HG03060 (cell line): ENCODE results near the gene TXNDC11.
A peak's percentile ranks its signal among the peaks of the same experiment; 100 is the strongest.
"Not testable (repeated sequence)": the region's sequence is repeated elsewhere in the genome, so short reads cannot be mapped to it uniquely, and the experiment has no call there.

Experiments
- ATAC-seq: cut with Tn5 transposase; IDR thresholded peaks from one replicate; pipeline ENCODE4 v1.9.1; 2021; ENCODE audit warnings: low read depth, moderate number of reproducible peaks; ENCODE audit not compliant: unreplicated experiment

Gene TXNDC11

DNA sequence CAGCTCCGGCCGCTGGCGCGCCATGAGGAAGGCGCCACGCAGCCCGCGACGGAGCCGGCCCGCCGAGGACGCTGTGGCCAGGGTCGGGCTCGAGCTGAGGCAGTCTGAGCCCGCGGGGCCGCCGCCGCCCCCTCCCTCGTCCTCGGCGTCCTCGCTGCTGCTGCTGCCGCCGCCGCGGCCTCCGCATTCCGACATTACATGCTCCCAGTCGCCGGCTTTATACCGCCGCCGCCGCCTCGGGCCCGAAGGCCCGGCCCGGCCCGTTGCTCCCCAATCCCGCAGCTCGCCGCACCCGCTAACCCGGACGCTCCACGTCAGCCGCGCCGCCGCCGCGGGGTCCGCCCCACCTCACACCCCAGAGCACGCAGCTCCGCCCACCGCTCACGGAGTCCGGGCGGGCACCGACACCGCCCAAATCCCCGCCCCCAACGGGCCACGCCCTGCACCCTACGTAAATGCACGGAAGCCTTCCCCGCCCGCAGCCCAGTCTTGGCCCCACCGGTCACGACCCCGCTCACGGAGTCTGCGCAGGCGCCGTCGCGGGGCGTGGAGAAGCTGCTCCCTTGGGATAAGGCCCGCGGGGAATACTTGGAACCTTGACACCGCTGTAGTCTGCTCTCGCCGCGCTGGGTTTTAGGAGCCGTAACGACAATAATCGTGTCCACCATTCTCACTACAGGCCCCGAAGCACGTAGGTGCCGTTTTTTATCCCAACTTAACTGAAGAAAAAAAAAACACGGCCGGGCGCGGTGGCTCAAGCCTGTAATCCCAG is at the start of gene TXNDC11:
TXNDC11 (minus strand) TSS at position 322 of the 772 bp plus-strand sequence; CDS start at position 195, 127 bp downstream.
- ATAC-seq = peak; percentile 87

DNA sequence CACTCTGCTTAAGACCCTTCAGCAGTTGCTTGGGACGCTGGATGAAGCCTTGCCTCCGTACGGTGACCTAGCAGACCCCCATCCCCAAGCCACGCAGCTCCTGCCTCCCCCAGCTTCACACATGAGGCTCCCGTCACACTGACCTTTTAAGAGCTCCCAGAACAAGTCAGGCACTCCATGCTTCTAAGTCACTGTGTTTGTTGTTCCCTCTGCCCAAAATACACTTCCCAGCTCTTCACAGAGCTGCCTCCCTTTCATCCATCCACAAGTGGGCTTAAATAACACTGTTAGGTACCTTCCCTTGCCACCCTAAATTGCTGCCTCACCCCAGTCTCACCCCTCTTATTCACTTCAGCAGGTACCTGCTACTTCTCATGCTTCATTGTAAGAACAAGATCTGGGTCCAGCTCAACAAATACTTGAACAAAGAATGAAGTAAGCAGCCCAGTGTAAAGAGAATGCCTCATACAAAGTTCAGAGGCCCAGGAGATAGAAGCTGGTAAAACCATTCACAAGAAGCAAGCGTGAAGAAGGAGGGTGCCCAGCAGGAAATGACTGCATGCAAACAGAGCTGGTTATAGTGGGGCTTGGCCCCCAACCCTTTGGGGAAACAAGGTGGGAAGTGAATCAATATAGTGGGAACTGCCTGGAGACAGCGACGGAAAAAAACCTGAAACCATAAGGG is 48.6 kb upstream of the TXNDC11 start:
- ATAC-seq = no peak

GRCh38 chr16:11788914-11789313 is 46.3 kb upstream of the TXNDC11 start:
- no peak for ATAC-seq

- ATAC-seq = not testable (repeated sequence)
These were observed 42.4 kb upstream of the TXNDC11 start for GRCh38 chr16:11784980-11785599.

- not testable (repeated sequence) for ATAC-seq
These were observed 41.7 kb upstream of the TXNDC11 start for GRCh38 chr16:11784381-11784780.

DNA sequence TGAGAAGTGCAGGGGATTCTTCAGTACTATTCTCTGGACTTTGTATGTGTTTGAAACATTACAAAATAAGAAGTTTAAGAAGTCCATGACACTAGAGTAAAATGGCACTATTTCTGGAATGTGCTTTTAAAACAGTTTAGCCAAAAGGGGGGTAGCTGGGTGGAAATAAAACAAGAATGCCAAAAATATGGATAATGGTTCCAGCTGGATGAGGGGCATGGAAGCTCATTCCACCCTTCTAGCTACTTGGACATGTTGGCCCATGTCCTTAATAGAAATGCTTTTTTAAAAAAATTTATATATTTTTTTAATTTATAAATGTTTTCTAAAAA is 41.3 kb upstream of the TXNDC11 start:
- ATAC-seq = no peak

- peak; percentile 43 for ATAC-seq
These were observed 40.8 kb upstream of the TXNDC11 start for GRCh38 chr16:11783319-11784037.

GRCh38 chr16:11781773-11782172 is 39.1 kb upstream of the TXNDC11 start:
- no peak for ATAC-seq

DNA sequence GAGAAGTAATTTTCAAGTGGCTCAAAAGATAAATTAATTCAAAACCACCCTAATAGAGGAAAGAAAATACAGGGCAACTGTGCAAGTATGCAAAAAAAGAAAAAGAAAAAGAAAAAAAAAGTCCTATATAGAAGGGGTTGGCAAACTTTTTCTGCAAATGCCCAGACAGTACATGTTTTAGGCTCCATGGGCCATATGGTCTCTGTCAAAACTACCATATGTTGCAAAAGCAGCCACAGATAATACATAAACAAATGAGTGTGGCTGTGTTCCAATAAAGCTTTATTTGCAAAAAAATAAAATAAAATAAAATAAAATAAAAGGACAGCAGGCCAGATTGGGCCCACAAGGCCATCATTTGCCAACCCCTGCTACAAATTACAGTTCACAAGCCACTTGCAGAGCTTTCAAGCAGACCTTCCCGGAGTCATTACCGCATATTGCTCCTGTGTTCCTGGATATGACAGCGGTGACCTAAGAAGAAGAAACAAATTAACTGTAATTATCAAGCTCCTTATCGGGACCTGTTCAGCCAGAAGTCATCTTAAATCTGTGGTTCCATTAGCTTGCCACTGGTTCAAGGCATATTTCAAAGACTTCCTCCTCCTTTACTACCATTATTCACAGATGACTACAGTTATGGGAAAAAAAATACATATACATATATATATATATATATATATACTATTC is 38.5 kb upstream of the TXNDC11 start:
- ATAC-seq = no peak

GRCh38 chr16:11779074-11779473 is 36.4 kb upstream of the TXNDC11 start:
- ATAC-seq = no peak

DNA sequence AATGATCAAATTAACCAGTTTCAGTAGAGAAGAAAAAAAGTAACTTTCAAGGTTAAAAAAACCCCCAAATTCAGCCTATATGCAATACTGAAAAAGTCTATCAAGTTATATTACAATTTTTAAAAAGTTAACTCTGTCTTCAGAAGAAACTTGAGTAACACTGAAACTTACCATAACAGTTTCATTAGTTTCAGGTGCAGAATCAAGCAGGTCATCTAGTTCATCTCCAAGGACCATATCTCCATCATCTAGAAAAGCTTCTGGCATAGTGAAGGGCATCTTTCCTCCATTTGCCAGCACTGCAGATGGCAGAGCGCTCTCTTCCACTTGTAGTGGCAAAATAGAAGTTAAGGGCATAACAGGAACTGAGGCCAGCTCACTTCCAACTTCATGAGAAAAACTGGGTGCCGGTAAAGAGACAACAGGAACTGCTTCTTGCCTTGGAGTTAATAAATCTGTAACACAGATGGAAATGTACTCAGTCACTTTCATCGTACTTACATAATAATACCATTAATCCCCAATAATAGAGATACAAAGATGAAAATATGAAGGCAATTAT is 31.5 kb upstream of the TXNDC11 start:
- ATAC-seq = no peak

- ATAC-seq = no peak
These were observed 26.2 kb upstream of the TXNDC11 start for GRCh38 chr16:11768849-11769248.

DNA sequence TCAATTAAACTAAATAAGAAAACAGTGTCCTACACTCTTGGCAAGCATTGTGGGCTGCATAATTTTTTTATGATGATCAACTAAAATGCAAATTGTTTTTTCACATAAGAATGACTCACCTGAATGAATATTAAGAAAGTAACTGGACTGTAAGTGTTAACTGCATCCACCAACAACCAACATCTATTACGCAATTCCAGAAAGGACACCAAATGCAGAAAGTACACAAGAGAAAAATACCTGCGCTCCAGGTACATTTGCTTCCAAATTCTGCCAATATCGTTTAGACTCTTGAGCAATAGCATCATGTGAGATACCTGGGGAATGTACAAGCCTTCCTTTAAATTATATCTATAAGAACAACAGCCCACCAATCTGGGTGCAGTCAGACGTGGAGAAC is 19.8 kb upstream of the TXNDC11 start:
- ATAC-seq = no peak

DNA sequence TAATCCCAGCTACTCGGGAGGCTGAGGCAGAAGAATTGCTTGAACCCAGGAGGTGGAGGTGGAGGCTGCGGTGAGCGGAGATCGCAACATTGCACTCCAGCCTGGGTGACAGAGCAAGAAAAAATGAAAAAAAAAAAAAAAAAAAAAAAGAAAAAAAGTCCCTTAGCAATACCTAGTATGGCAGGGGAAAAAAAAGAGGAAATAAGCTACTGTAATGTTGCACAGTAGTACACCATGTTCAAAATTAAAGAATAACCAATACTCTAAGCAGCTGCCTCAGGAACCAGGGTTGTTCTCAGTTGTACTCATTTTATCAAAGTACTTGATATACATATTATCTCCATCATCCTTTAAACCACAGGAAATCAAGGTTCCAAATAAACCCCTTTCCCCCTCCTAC is 17.3 kb upstream of the TXNDC11 start:
- no peak for ATAC-seq

DNA sequence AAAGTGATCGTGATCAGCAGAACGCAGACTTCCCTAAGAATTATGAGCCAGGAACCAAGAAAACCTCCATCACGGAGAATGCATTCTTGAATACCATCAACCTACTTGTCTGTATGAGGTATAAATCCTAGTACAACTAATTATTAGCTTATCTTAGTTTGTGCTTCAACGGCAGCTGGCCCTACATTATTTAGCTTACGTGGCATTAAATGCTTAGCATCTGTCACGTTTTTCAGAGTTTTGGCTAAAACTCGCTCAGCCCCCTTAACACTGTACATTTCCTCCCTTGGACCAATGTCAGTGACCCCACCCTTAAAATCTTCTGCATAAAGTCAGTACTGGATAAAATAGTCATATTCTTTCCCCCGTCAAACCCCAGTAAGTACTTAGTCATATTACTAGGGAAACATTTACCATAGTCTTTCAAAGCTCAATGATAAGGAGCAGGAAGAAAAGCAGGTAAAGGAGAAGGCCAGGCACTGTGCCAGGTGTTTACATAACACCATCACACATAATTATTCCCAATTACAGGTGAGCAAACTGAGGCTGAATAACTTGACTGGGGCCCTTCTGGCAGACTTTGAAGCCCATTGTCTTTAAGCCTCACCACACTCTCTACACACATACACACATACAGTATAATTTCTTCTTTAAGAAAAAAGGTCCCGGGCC is 16.6 kb upstream of the TXNDC11 start:
- ATAC-seq = no peak

DNA sequence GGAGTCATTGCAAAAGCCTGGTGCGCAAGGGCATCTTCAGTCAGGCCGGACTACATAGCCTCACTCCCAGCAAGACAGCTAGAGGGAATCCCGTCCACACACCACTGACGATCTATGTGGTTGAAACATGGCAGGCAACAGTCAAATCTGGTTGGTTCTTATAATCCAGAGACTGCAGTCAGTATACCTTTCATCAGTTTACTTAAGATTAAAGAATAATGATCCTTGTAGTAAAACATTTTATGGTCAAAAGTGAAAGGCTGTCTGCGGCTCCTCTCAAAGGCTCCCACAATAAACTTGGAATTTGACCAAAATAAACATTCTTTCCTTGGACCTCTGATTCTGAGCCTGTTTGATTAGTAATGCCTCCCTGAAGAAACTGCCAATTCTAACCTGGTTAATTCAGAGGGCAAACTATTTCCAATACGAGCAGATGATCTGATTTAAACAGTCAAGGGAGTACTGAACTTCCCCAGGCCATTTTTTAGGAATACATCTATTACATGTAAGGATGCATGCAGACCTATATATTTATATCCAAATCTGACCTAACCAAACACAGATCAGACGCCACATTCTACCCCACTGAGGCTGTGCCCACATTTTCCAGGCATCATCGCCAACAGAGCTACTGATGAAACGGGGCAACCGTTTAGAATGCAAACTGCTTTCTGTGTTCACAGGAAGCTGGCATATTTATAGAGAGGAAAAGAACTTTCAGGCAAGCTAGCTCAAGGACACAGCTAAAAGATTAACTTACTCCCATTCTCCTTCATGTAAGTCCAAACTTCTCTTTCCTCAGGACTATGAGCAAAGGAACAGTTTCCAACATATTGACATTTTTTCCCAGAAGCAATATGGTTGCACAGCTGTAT is 15.3 kb upstream of the TXNDC11 start:
- ATAC-seq = no peak

DNA sequence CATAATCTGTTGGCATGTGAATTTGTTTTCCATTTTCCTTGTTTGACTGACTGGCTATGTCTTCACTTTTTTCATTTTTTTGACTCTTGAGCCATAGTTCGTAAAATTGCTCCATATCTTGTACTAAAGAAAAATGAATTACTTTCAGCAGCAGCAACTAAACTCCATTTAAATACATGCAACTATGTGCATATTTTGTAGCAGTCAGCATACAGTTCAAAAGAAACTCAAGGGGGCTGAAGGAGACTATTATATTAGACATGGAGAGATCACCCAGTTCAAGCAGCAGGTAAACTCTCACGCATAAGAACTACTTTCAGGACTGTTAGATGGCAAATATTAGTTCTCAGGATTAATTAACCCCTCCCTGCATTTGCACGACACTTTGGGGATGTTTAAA is 13.6 kb upstream of the TXNDC11 start:
- ATAC-seq = no peak

DNA sequence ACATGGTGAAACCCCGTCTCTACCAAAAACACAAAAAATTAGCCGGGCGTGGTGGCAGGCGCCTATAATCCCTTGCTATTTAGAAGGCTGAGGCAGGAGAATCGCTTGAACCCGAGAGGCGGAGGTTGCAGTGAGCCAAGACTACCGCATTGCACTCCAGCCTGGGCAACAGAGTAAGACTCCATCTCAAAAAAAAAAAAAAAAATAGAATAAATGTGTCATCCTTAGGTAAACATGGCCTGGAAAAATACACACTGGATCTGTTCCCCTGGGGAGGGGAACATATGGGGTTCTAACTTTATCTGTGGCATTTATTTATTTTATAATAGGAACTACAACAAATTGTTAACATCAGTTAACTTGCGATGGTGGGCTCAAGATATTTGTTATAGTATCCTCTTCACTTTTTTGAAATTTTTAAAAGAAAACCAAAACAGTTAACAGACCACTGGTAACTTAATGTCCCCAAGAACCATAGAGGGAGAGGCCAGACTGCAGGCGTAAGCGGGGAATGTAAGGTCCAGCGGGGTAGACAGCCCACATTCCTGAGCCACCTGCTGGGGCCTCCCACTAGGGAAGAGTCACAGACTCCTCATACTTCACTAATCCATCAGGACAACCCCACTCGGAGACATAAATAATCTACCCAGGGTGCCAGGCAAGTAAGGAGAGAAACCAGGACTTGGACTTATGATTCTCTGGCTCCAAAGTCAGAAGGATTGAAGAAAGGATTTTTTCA is 12.5 kb upstream of the TXNDC11 start:
- no peak for ATAC-seq
